Spleen (tissue), 7 donors: ENCODE measurements around the gene SOWAHA.

Experiments used
- POLR2AphosphoS5 ChIP-seq, 3 donors: sonication (generic); formaldehyde crosslinking; IDR thresholded peaks; one replicate each; pipeline ENCODE4 v1.5.1; 2017; ENCODE audit warnings: antibody characterized with exemption in 3 of 3
- TF ChIP-seq, protein P1 (sequence below), 11 experiments: fragments of 200-600 bp in 7 of 11; fragments of 450-650 bp in 4 of 11; sonication (generic) in 4 of 11; IDR thresholded peaks in 8 of 11; conservative IDR thresholded peaks in 3 of 11; 1 replicate in 7 of 11; 2 replicates in 4 of 11; pipeline versions ENCODE4 v1.4.0 to v1.8.0; 2016 to 2021; ENCODE audit warnings: antibody characterized with exemption in 11 of 11, inconsistent platforms in 4 of 11, mild to moderate bottlenecking in 1 of 11
- donor health status: DM: no; HTN: no; CAD: no; lungs with moderate emphysema.
- donor health status: DM: no; HTN: no; CAD: no.
- donor health status: DM: no; HTN: no; CAD: no.

DNA sequence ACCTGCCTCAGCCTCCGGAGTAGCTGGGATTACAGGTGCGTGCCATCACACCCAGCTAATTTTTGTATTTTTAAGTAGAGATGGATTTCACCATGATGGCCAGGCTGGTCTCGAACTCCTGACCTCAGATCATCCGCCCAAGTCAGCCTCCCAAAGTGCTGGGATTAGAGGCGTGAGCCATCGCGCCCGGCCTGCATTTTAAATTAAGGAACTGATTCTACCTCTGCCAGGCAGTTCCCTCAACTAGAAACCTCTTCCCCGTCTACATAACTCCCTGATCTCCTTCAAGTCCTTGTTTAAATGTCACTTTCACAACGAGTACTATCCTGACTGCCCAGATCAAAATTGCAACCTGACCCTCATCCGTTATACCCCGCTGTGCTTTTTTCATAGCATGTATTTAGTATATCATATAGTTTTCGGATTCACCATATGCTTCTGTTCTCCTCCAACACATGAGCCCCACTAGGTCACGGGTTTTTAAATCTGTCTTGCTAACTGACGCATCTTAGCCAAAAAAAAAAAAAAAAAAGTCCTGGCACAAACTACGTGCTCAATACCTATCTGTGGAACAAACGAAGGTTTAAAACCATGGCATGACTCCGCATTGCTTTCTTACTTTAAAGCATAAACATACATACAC lies 858 bp upstream of the SOWAHA start:
- TF ChIP-seq, protein P1, sequence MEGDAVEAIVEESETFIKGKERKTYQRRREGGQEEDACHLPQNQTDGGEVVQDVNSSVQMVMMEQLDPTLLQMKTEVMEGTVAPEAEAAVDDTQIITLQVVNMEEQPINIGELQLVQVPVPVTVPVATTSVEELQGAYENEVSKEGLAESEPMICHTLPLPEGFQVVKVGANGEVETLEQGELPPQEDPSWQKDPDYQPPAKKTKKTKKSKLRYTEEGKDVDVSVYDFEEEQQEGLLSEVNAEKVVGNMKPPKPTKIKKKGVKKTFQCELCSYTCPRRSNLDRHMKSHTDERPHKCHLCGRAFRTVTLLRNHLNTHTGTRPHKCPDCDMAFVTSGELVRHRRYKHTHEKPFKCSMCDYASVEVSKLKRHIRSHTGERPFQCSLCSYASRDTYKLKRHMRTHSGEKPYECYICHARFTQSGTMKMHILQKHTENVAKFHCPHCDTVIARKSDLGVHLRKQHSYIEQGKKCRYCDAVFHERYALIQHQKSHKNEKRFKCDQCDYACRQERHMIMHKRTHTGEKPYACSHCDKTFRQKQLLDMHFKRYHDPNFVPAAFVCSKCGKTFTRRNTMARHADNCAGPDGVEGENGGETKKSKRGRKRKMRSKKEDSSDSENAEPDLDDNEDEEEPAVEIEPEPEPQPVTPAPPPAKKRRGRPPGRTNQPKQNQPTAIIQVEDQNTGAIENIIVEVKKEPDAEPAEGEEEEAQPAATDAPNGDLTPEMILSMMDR (IDR thresholded peaks at IDR 0.05 in 8 of 11, conservative IDR thresholded peaks at IDR 0.05 in 3 of 11): no peak
- no peak for TF ChIP-seq POLR2AphosphoS5 (IDR thresholded peaks at IDR 0.05)
